GM23338 (cell line): ENCODE results near the gene GRIN3A. TPM values are rescaled to one million over a fixed set of nuclear protein-coding genes. Genes with fewer than 3 reads are reported as not detected.

Experiments
- ATAC-seq: fragments of 200-7000 bp; cut with Tn5 transposase; 3 replicates; pipeline ENCODE4 v1.9.1; 2020
- DNase-seq: peaks from one replicate; pipeline ENCODE4 v3.0.0-alpha.2; 2015; ENCODE audit warnings: low spot score
- H2AFZ ChIP-seq: fragments of 200-600 bp; sonication (generic); 2 replicates; pipeline ENCODE4 v1.8.0; 2016; ENCODE audit warnings: antibody characterized with exemption, mild to moderate bottlenecking, moderate library complexity
- H3F3A ChIP-seq: fragments of 200-600 bp; sonication (generic); replicated peaks from 2 replicates; pipeline ENCODE4 v1.8.0; 2017; ENCODE audit warnings: antibody characterized with exemption, mixed run types, low read depth
- H3K27ac ChIP-seq: fragments of 200-600 bp; sonication (generic); 2 replicates; pipeline ENCODE4 v1.6.1; 2016; ENCODE audit warnings: low read depth
- H3K27me3 ChIP-seq: fragments of 200-600 bp; sonication (generic); 2 replicates; pipeline ENCODE4 v1.8.0; 2016; ENCODE audit warnings: mild to moderate bottlenecking, mixed run types, moderate library complexity; ENCODE audit not compliant: insufficient read depth
- H3K36me3 ChIP-seq: fragments of 200-600 bp; sonication (generic); 2 replicates; pipeline ENCODE4 v1.8.0; 2016; ENCODE audit warnings: mild to moderate bottlenecking; ENCODE audit not compliant: insufficient read depth
- H3K4me1 ChIP-seq: fragments of 200-600 bp; sonication (generic); 2 replicates; pipeline ENCODE4 v1.8.0; 2016; ENCODE audit warnings: mild to moderate bottlenecking, moderate library complexity; ENCODE audit not compliant: insufficient read depth
- H3K4me2 ChIP-seq: fragments of 200-600 bp; sonication (generic); 2 replicates; pipeline ENCODE4 v1.7.1; 2017; ENCODE audit warnings: mixed run types
- H3K4me3 ChIP-seq: fragments of 200-600 bp; sonication (generic); 2 replicates; pipeline ENCODE4 v1.6.1; 2016; ENCODE audit warnings: mixed run types
- H3K79me2 ChIP-seq: fragments of 200-600 bp; sonication (generic); replicated peaks from 2 replicates; pipeline ENCODE4 v1.8.0; 2017; ENCODE audit warnings: mild to moderate bottlenecking; ENCODE audit not compliant: insufficient read depth
- H3K9me2 ChIP-seq: fragments of 200-600 bp; sonication (generic); 2 replicates; pipeline ENCODE4 v1.8.0; 2017; ENCODE audit not compliant: insufficient read depth
- H4K20me1 ChIP-seq: fragments of 200-600 bp; sonication (generic); replicated peaks from 2 replicates; pipeline ENCODE4 v1.8.0; 2017; ENCODE audit warnings: mild to moderate bottlenecking; ENCODE audit not compliant: insufficient read depth
- H3K27ac Mint-ChIP-seq: 2 replicates; pipeline ENCODE4 v1.8.0; 2020; ENCODE audit warnings: inconsistent platforms, mild to moderate bottlenecking, moderate library complexity, mixed read lengths
- H3K27me3 Mint-ChIP-seq: 3 replicates; pipeline ENCODE4 v1.8.0; 2022; ENCODE audit warnings: low read depth, mild to moderate bottlenecking, moderate library complexity, mixed read lengths, inconsistent platforms; ENCODE audit not compliant: insufficient read depth, poor library complexity
- H3K36me3 Mint-ChIP-seq: 3 replicates; pipeline ENCODE4 v1.8.0; 2021; ENCODE audit warnings: low read depth, mild to moderate bottlenecking, inconsistent platforms, moderate library complexity, mixed read lengths
- H3K4me1 Mint-ChIP-seq: 3 replicates; pipeline ENCODE4 v1.8.0; 2020; ENCODE audit warnings: mild to moderate bottlenecking, inconsistent platforms, mixed read lengths
- H3K4me3 Mint-ChIP-seq: 3 replicates; pipeline ENCODE4 v1.8.0; 2021; ENCODE audit warnings: moderate library complexity, mild to moderate bottlenecking, inconsistent platforms, mixed read lengths
- H3K9me3 Mint-ChIP-seq: 3 replicates; pipeline ENCODE4 v1.8.0; 2020; ENCODE audit warnings: moderate library complexity, mild to moderate bottlenecking, inconsistent platforms, mixed read lengths
- CTCF ChIP-seq, 2 experiments: fragments of 200-600 bp in 1 of 2; sonication (generic) in 1 of 2; conservative IDR thresholded peaks; 2 replicates each; pipeline versions ENCODE4 v1.5.1 to v1.6.1; 2016 to 2017; ENCODE audit warnings: antibody characterized with exemption in 2 of 2, low read depth in 2 of 2, mild to moderate bottlenecking in 2 of 2, moderate library complexity in 1 of 2
- EZH2 ChIP-seq: fragments of 200-600 bp; sonication (generic); IDR thresholded peaks from one replicate; pipeline ENCODE4 v1.8.0; 2017; ENCODE audit warnings: antibody characterized with exemption, mild to moderate bottlenecking, low read depth; ENCODE audit not compliant: unreplicated experiment
- EZH2phosphoT487 ChIP-seq: fragments of 200-600 bp; sonication (generic); IDR thresholded peaks from one replicate; pipeline ENCODE4 v1.8.1; 2018; ENCODE audit warnings: antibody characterized with exemption; ENCODE audit not compliant: unreplicated experiment
- JUNB ChIP-seq: IDR thresholded peaks from one replicate; pipeline ENCODE4 v1.6.1; 2016; ENCODE audit warnings: antibody characterized with exemption; ENCODE audit not compliant: unreplicated experiment
- POLR2AphosphoS5 ChIP-seq: IDR thresholded peaks from 2 replicates; pipeline ENCODE4 v1.6.1; 2016; ENCODE audit warnings: antibody characterized with exemption, low read depth
- REST ChIP-seq: IDR thresholded peaks from one replicate; pipeline ENCODE4 v1.6.1; 2018; ENCODE audit warnings: antibody characterized with exemption; ENCODE audit not compliant: unreplicated experiment
- ZNF331 ChIP-seq: fragments of 250-450 bp; sonication (Bioruptor Pico); IDR thresholded peaks from 2 replicates; pipeline ENCODE4 v1.5.0; 2020; ENCODE audit warnings: low read depth, mild to moderate bottlenecking, moderate library complexity
- polyA plus RNA-seq: library from polyadenylated mRNA; unstranded; fragments of >200 nt; fragmentation: Nextera tagmentation; extraction: Ambion mirVana; gene quantifications from 2 replicates; pipeline ENCODE4 v1.2.1, GENCODE V29; 2016
- total RNA-seq: library from RNA; depleted of rRNA; stranded (reverse); fragments of >200 nt; shearing (Covaris generic); gene quantifications from 2 replicates; pipeline ENCODE4 v1.2.3, GENCODE V29; 2014
- TF ChIP-seq, protein P1 (sequence below): IDR thresholded peaks from 2 replicates; pipeline ENCODE4 v1.6.1; 2016; ENCODE audit warnings: antibody characterized with exemption
- TF ChIP-seq, protein P2 (sequence below): fragments of 250-450 bp; sonication (Bioruptor Pico); IDR thresholded peaks from 2 replicates; pipeline ENCODE4 v1.5.0; 2020; ENCODE audit warnings: mild to moderate bottlenecking, moderate library complexity

The GRIN3A gene
- total and polyA plus RNA-seq, 2 experiments from 2014 or later, result 0.03 to 0.05 TPM

DNA sequence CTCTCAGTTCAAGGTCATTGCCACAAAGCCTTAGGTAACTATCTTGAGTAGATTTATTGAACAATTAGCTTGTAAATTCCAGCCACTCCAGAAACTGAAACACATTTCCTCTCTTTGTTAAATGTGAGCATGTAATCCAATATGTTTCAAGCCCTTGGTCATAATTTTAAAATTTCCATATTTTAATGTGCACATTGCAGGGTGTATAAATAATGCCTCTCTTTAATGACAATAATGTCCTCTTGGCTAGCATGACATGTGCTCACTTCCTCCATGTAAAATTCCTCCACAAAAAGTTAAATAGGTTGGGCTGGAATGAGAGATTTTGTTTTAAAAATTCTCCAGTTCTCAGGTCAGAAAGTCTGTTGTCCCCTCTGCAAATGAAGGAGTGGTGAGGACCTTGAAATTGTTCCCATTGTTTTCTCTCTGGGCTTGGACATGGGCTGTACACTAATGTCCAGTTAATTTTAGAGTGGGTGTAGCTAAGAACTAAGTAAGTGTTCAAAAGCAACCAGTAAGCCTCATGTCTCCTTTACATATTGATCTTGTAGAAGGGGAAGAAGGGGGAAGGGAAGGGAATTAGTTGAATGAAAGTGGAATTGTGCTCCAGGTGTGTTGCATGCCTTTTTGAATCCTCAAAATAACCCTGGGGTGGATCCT, 146.5 kb downstream of the GRIN3A start:
- peaks cover 6% of the 10 kb centered on the region; the same call in 1 of the 2 replicates for H3K9me2 ChIP-seq
- H3K27ac Mint-ChIP-seq, result no peak overlapping the region
- peaks cover 7% of the 10 kb centered on the region for H3K27me3 Mint-ChIP-seq
- no peaks in the 10 kb centered on the region for H3K4me1 Mint-ChIP-seq
- no peaks in the 10 kb centered on the region for H3K79me2 ChIP-seq
- H3K36me3 ChIP-seq, result no peaks in the 10 kb centered on the region
- H4K20me1 ChIP-seq, result no peaks in the 10 kb centered on the region
- no peak for TF ChIP-seq JUNB
- no peak for TF ChIP-seq EZH2
- TF ChIP-seq ZNF331 (CRISPR knock-in tag), result no peak
- TF ChIP-seq, protein P1, sequence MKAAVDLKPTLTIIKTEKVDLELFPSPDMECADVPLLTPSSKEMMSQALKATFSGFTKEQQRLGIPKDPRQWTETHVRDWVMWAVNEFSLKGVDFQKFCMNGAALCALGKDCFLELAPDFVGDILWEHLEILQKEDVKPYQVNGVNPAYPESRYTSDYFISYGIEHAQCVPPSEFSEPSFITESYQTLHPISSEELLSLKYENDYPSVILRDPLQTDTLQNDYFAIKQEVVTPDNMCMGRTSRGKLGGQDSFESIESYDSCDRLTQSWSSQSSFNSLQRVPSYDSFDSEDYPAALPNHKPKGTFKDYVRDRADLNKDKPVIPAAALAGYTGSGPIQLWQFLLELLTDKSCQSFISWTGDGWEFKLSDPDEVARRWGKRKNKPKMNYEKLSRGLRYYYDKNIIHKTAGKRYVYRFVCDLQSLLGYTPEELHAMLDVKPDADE, result no peak
- TF ChIP-seq REST, result no peak
- no peak for TF ChIP-seq POLR2AphosphoS5
- TF ChIP-seq, protein P2, sequence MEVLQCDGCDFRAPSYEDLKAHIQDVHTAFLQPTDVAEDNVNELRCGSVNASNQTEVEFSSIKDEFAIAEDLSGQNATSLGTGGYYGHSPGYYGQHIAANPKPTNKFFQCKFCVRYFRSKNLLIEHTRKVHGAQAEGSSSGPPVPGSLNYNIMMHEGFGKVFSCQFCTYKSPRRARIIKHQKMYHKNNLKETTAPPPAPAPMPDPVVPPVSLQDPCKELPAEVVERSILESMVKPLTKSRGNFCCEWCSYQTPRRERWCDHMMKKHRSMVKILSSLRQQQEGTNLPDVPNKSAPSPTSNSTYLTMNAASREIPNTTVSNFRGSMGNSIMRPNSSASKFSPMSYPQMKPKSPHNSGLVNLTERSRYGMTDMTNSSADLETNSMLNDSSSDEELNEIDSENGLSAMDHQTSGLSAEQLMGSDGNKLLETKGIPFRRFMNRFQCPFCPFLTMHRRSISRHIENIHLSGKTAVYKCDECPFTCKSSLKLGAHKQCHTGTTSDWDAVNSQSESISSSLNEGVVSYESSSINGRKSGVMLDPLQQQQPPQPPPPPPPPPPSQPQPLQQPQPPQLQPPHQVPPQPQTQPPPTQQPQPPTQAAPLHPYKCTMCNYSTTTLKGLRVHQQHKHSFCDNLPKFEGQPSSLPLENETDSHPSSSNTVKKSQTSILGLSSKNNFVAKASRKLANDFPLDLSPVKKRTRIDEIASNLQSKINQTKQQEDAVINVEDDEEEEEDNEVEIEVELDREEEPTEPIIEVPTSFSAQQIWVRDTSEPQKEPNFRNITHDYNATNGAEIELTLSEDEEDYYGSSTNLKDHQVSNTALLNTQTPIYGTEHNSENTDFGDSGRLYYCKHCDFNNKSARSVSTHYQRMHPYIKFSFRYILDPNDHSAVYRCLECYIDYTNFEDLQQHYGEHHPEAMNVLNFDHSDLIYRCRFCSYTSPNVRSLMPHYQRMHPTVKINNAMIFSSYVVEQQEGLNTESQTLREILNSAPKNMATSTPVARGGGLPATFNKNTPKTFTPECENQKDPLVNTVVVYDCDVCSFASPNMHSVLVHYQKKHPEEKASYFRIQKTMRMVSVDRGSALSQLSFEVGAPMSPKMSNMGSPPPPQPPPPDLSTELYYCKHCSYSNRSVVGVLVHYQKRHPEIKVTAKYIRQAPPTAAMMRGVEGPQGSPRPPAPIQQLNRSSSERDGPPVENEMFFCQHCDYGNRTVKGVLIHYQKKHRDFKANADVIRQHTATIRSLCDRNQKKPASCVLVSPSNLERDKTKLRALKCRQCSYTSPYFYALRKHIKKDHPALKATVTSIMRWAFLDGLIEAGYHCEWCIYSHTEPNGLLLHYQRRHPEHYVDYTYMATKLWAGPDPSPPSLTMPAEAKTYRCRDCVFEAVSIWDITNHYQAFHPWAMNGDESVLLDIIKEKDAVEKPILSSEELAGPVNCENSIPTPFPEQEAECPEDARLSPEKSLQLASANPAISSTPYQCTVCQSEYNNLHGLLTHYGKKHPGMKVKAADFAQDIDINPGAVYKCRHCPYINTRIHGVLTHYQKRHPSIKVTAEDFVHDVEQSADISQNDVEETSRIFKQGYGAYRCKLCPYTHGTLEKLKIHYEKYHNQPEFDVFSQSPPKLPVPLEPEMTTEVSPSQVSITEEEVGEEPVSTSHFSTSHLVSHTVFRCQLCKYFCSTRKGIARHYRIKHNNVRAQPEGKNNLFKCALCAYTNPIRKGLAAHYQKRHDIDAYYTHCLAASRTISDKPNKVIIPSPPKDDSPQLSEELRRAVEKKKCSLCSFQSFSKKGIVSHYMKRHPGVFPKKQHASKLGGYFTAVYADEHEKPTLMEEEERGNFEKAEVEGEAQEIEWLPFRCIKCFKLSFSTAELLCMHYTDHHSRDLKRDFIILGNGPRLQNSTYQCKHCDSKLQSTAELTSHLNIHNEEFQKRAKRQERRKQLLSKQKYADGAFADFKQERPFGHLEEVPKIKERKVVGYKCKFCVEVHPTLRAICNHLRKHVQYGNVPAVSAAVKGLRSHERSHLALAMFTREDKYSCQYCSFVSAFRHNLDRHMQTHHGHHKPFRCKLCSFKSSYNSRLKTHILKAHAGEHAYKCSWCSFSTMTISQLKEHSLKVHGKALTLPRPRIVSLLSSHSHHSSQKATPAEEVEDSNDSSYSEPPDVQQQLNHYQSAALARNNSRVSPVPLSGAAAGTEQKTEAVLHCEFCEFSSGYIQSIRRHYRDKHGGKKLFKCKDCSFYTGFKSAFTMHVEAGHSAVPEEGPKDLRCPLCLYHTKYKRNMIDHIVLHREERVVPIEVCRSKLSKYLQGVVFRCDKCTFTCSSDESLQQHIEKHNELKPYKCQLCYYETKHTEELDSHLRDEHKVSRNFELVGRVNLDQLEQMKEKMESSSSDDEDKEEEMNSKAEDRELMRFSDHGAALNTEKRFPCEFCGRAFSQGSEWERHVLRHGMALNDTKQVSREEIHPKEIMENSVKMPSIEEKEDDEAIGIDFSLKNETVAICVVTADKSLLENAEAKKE (CRISPR knock-in tag), result no peak
- no peak for TF ChIP-seq EZH2phosphoT487
- TF ChIP-seq CTCF (conservative IDR thresholded peaks at IDR 0.05; ENCODE audit: low read depth in 2 of 2), result no peak
- no peak overlapping the region for H2AFZ ChIP-seq
- H3K4me3 ChIP-seq, result no peak overlapping the region
- no peaks in the 10 kb centered on the region for H3K36me3 Mint-ChIP-seq
- H3F3A ChIP-seq, result no peaks in the 10 kb centered on the region
- no peak for DNase-seq
- ATAC-seq, result no peak
- no peaks in the 10 kb centered on the region; the same call in 2 of the 3 replicates for H3K9me3 Mint-ChIP-seq
- H3K27ac ChIP-seq, result no peak overlapping the region
- H3K4me1 ChIP-seq, result no peaks in the 10 kb centered on the region
- H3K4me2 ChIP-seq, result no peak overlapping the region
- H3K27me3 ChIP-seq, result no peaks in the 10 kb centered on the region
- H3K4me3 Mint-ChIP-seq, result no peak overlapping the region
